Prostate gland (tissue), 2 donors: Measurements from ENCODE around the gene HSPB1.
"Not testable (repeated sequence)": the region's sequence is repeated elsewhere in the genome, so short reads cannot be mapped to it uniquely, and the experiment has no call there.

ENCODE experiments used
- POLR2A ChIP-seq: fragments of 450-650 bp; IDR thresholded peaks from one replicate; pipeline ENCODE4 v1.6.1; 2016; ENCODE audit warnings: antibody characterized with exemption, mild to moderate bottlenecking
- TF ChIP-seq, protein P1 (sequence below), 4 experiments: fragments of 200-600 bp in 2 of 4; fragments of 450-650 bp in 2 of 4; sonication (generic) in 2 of 4; IDR thresholded peaks; 1 replicate in 3 of 4; 2 replicates in 1 of 4; pipeline ENCODE4 v1.5.1; 2016 to 2019; ENCODE audit warnings: antibody characterized with exemption in 4 of 4, mild to moderate bottlenecking in 2 of 4, moderate library complexity in 2 of 4

DNA sequence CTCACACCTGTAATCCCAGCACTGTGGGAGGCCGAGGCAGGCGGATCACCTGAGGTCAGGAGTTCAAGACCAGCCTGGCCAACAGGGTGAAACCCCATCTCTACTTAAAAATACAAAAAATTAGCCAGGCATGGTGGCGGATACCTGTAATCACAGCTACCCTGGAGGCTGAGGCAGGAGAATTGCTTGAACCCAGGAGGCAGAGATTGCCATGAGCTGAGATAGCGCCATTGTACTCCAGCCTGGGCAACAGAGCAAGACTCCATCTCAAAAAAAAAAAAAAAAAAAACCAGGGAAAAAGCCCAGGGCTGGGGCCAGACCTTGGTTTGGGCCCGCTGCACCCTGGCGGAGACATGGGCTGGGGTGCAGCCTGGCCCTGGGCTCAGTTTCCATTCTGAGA, 9.4 kb downstream of the HSPB1 start:
- TF ChIP-seq, protein P1, sequence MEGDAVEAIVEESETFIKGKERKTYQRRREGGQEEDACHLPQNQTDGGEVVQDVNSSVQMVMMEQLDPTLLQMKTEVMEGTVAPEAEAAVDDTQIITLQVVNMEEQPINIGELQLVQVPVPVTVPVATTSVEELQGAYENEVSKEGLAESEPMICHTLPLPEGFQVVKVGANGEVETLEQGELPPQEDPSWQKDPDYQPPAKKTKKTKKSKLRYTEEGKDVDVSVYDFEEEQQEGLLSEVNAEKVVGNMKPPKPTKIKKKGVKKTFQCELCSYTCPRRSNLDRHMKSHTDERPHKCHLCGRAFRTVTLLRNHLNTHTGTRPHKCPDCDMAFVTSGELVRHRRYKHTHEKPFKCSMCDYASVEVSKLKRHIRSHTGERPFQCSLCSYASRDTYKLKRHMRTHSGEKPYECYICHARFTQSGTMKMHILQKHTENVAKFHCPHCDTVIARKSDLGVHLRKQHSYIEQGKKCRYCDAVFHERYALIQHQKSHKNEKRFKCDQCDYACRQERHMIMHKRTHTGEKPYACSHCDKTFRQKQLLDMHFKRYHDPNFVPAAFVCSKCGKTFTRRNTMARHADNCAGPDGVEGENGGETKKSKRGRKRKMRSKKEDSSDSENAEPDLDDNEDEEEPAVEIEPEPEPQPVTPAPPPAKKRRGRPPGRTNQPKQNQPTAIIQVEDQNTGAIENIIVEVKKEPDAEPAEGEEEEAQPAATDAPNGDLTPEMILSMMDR (IDR thresholded peaks at IDR 0.05), result not testable (repeated sequence)
- not testable (repeated sequence) for TF ChIP-seq POLR2A
